Epithelial cell of alveolus of lung (primary cell): ENCODE measurements around the gene GAGE2A. TPM values are rescaled to one million over a fixed set of nuclear protein-coding genes. Genes with fewer than 3 reads are reported as not detected.

Source experiments
- total RNA-seq: library from RNA; depleted of rRNA; stranded (reverse); fragments of >200 nt; gene quantifications from 2 replicates; pipeline ENCODE4 v1.2.1, GENCODE V29; 2015

Gene GAGE2A, protein sequence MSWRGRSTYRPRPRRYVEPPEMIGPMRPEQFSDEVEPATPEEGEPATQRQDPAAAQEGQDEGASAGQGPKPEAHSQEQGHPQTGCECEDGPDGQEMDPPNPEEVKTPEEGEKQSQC
- not detected in 2 replicates for total RNA-seq

DNA sequence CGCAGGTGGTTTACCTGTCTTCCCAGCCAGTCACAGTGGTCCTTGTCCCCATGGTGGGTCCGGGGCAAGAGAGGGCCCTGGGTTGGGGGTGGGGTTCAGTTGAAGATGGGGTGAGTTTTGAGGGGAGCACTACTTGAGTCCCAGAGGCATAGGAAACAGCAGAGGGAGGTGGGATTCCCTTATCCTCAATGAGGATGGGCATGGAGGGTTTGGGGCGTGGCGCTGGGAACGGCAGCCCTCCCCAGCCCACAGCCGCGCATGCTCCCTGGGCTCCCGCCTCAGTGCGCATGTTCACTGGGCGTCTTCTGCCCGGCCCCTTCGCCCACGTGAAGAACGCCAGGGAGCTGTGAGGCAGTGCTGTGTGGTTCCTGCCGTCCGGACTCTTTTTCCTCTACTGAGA is at the start of gene GAGE2A:
Gene GAGE2A, plus strand, starts transcription at position 301 of the 400 bp plus-strand sequence. CDS start 1,155 bp downstream, outside the sequence.

DNA sequence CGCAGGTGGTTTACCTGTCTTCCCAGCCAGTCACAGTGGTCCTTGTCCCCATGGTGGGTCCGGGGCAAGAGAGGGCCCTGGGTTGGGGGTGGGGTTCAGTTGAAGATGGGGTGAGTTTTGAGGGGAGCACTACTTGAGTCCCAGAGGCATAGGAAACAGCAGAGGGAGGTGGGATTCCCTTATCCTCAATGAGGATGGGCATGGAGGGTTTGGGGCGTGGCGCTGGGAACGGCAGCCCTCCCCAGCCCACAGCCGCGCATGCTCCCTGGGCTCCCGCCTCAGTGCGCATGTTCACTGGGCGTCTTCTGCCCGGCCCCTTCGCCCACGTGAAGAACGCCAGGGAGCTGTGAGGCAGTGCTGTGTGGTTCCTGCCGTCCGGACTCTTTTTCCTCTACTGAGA is 47.9 kb upstream of the GAGE2A start, which contains the start of gene GAGE12D:
Gene GAGE12D, plus strand, starts transcription at position 301 of the 400 bp plus-strand sequence. CDS start 1,155 bp downstream, outside the sequence.

DNA sequence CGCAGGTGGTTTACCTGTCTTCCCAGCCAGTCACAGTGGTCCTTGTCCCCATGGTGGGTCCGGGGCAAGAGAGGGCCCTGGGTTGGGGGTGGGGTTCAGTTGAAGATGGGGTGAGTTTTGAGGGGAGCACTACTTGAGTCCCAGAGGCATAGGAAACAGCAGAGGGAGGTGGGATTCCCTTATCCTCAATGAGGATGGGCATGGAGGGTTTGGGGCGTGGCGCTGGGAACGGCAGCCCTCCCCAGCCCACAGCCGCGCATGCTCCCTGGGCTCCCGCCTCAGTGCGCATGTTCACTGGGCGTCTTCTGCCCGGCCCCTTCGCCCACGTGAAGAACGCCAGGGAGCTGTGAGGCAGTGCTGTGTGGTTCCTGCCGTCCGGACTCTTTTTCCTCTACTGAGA is 38.3 kb upstream of the GAGE2A start, which contains the start of gene GAGE12E:
Gene GAGE12E, plus strand, starts transcription at position 301 of the 400 bp plus-strand sequence. CDS start 1,155 bp downstream, outside the sequence.

DNA sequence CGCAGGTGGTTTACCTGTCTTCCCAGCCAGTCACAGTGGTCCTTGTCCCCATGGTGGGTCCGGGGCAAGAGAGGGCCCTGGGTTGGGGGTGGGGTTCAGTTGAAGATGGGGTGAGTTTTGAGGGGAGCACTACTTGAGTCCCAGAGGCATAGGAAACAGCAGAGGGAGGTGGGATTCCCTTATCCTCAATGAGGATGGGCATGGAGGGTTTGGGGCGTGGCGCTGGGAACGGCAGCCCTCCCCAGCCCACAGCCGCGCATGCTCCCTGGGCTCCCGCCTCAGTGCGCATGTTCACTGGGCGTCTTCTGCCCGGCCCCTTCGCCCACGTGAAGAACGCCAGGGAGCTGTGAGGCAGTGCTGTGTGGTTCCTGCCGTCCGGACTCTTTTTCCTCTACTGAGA is 28.8 kb upstream of the GAGE2A start, which contains the start of gene GAGE12F:
Gene GAGE12F, plus strand, starts transcription at position 301 of the 400 bp plus-strand sequence. CDS start 1,155 bp downstream, outside the sequence.

DNA sequence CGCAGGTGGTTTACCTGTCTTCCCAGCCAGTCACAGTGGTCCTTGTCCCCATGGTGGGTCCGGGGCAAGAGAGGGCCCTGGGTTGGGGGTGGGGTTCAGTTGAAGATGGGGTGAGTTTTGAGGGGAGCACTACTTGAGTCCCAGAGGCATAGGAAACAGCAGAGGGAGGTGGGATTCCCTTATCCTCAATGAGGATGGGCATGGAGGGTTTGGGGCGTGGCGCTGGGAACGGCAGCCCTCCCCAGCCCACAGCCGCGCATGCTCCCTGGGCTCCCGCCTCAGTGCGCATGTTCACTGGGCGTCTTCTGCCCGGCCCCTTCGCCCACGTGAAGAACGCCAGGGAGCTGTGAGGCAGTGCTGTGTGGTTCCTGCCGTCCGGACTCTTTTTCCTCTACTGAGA is 19.2 kb upstream of the GAGE2A start, which contains the start of gene GAGE12G:
Gene GAGE12G, plus strand, starts transcription at position 301 of the 400 bp plus-strand sequence. CDS start 1,155 bp downstream, outside the sequence.

DNA sequence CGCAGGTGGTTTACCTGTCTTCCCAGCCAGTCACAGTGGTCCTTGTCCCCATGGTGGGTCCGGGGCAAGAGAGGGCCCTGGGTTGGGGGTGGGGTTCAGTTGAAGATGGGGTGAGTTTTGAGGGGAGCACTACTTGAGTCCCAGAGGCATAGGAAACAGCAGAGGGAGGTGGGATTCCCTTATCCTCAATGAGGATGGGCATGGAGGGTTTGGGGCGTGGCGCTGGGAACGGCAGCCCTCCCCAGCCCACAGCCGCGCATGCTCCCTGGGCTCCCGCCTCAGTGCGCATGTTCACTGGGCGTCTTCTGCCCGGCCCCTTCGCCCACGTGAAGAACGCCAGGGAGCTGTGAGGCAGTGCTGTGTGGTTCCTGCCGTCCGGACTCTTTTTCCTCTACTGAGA is 9.6 kb upstream of the GAGE2A start, which contains the start of gene GAGE12H:
Gene GAGE12H, plus strand, starts transcription at position 301 of the 400 bp plus-strand sequence. CDS start 1,155 bp downstream, outside the sequence.

DNA sequence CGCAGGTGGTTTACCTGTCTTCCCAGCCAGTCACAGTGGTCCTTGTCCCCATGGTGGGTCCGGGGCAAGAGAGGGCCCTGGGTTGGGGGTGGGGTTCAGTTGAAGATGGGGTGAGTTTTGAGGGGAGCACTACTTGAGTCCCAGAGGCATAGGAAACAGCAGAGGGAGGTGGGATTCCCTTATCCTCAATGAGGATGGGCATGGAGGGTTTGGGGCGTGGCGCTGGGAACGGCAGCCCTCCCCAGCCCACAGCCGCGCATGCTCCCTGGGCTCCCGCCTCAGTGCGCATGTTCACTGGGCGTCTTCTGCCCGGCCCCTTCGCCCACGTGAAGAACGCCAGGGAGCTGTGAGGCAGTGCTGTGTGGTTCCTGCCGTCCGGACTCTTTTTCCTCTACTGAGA is 9.4 kb downstream of the GAGE2A start, which contains the start of gene GAGE1:
Gene GAGE1, plus strand, starts transcription at position 301 of the 400 bp plus-strand sequence. CDS start 1,155 bp downstream, outside the sequence.

Other genes starting within 250 kb of the GAGE2A start
- gene GAGE12C, start 57.3 kb upstream of the GAGE2A start, total RNA-seq: not detected in 2 replicates
- gene GAGE12D, start 47.8 kb upstream of the GAGE2A start, total RNA-seq: not detected in 2 replicates
- not detected in 2 replicates for gene GAGE12E, start 38.2 kb upstream of the GAGE2A start, total RNA-seq
- gene GAGE12F, start 28.7 kb upstream of the GAGE2A start, total RNA-seq: not detected in 2 replicates
- gene GAGE12G, start 19.1 kb upstream of the GAGE2A start, total RNA-seq: not detected in 2 replicates
- gene GAGE12H, start 9.5 kb upstream of the GAGE2A start, total RNA-seq: not detected in 2 replicates
- gene GAGE1, start 9.5 kb downstream of the GAGE2A start, total RNA-seq: not detected in 2 replicates
- gene PAGE1, start 106.5 kb downstream of the GAGE2A start, total RNA-seq: not detected in 2 replicates
- not detected in 2 replicates for gene PAGE4, start 239.8 kb downstream of the GAGE2A start, total RNA-seq